ENCODE data around the gene RAG1.

The RAG1 gene

DNA sequence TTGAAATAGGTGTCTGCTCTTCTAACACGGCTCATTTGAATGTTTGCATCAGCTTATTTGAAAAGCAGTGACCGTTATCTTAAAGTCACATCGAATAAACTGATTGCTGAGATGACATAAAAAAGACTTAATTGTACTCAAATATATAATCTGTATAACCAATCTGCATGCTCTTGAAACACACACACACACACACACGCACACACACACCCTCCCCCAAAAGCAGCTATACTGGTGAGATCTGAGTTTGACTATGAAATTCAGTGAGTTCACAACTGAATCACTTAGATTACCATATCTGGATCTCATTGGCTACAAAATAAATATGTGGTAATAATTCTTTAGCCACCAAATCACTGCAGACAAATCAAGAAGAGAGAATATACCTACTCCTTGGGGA is 22.7 kb downstream of the RAG1 start:
- no peak for DNase-seq (ENCODE audit: low read depth)

GRCh38 chr11:36591433-36591832 is 23.6 kb downstream of the RAG1 start:
- no peak for DNase-seq (ENCODE audit: low read depth)

DNA sequence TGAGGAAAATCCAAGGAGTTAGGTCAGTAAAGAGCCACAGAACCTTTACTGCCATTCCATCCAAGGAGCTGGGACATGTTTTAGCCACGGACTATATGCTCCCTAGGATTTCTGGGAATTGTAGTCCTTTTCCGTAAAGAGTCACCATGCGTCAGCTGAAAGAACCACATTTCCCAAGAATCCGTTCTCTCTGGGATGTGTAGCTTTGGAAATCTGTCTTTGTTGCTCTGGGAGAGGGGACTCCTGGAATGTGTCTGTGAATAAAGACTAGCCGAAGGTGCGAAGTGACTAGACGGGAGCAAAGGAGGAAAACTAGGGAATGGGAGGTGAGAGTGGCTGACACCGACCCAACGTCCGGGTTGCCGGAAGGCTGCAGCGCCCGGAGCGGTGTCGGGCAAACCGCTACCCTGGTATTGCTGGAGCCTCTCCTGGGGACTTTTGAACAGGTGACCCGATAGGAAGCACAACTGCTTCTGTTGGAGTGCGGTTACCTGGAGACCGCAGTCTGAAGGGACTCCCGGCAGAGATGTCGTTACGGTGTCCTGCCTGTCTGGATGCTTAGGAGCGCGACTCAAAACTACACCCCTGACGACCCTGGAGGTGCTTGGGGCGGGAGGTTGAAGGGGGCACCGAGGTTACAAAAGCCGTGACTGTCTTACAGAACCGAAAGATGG is 26.6 kb downstream of the RAG1 start, which contains the start of gene IFTAP:
Gene IFTAP, plus strand, starts transcription at position 187 of the 674 bp plus-strand sequence. CDS start 15,602 bp downstream, outside the sequence.
- no peak for DNase-seq (ENCODE audit: low read depth)

DNA sequence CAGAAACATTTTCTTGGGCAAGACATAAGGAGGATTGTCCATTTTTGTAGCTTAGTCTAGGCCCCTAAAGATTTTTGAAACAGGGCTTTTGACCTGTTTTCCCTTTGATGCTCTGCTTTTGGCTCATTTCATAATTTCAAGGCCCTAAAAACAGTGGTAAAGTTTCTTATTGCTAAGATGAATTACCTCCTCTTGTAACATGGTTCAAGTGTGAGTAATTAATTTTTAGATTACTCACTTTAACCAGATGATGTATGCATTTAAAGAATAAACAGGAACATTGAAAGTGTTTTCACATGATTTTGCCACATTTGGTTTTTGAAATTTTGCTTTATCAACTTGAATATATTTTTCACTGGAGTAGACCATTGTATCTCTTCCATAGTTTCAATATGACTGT is 29.1 kb downstream of the RAG1 start:
- no peak for DNase-seq (ENCODE audit: low read depth)

DNA sequence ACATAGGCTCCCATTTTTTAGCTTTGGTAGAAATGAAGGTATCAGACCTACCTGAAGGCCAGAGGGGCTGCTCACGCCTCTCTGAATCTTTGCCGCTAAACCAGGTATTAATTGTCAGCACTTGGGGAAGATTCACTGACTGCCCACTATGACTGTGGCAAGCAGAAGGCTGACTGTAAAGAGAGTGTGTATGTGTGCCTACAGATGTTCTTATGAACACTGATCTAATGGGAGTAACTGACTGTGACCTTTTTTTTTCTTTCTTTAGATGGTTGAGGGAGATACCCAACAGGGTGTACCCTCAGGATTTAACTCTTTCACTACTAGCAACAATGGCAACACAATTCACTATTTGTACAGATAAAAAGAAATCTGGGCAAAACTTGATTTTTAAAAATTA is 30.2 kb downstream of the RAG1 start, which contains the start of gene RAG2:
Gene RAG2, minus strand, starts transcription at position 186 of the 400 bp plus-strand sequence. CDS start 4,068 bp downstream, outside the sequence.
- DNase-seq (ENCODE audit: low read depth) = no peak

- no peak for DNase-seq (ENCODE audit: low read depth)
Observed at GRCh38 chr11:36600180-36600579, 32.4 kb downstream of the RAG1 start.

- no peak for DNase-seq (ENCODE audit: low read depth)
Observed at GRCh38 chr11:36601155-36601554, 33.3 kb downstream of the RAG1 start.

DNA sequence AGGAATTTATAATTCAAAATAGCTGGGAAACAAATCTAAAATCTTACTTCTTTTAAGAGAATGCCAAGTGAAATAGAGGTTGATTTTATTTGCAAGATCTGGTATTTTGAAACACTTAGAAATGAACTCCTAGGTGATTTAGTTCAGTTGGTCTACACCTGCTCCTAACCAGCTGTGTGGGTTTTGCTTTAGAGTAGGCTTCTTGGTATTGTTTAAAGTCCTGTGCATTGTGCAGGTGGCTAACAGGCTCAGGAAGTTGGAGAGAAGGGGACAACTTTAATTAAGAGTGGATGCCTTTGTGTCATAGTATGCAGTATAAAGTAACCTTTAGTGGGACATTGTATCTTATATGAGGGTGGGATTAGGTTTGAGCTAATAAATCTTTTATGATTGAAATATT is 34.3 kb downstream of the RAG1 start:
- no peak for DNase-seq (ENCODE audit: low read depth)

DNA sequence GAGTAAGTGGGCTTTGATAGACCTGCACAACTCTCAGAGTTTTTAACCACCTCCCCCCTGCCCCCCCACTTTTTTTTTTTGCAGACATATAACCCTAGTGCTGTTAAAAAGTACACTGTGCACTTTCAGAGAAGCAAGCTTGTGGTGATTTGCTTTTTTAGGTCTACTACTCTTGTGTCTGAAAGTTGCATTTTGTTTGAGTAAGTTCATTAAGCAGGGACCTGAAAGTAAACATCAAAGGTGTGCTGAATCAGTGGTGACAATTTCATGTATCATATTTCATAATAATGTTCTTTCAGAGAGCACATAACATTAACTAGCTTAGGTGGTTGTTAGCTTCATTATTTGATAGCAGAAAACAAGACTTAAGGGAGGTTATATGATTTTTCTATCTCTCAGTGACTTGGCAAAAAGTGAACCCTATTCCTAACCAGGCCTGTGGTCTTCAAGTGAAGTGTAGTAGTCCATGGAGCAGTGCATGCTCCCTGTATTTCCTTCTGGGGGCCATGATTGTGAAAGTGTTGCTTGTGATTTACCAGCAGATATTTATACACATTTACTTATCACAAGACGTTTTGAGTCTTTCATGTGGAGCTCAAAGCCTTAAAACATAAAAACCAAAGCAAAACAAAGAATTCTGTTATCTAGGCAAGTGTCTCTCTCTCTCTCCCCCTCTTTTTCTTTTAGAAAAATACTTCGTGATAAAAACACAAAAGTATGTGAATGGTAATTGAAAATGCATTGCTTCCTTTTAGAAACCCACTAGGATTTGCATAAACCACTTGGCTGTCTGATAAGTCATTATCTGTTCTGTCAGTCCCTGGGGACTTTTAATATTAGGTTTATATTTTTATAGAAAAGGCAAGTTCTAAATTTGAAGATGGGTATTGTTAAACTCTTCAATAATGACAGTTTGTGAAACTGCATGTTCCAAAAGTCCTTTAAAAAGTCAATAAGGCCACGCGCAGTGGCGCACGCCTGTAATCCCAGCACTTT is 37.7 kb downstream of the RAG1 start:
- no peak for DNase-seq (ENCODE audit: low read depth)

DNA sequence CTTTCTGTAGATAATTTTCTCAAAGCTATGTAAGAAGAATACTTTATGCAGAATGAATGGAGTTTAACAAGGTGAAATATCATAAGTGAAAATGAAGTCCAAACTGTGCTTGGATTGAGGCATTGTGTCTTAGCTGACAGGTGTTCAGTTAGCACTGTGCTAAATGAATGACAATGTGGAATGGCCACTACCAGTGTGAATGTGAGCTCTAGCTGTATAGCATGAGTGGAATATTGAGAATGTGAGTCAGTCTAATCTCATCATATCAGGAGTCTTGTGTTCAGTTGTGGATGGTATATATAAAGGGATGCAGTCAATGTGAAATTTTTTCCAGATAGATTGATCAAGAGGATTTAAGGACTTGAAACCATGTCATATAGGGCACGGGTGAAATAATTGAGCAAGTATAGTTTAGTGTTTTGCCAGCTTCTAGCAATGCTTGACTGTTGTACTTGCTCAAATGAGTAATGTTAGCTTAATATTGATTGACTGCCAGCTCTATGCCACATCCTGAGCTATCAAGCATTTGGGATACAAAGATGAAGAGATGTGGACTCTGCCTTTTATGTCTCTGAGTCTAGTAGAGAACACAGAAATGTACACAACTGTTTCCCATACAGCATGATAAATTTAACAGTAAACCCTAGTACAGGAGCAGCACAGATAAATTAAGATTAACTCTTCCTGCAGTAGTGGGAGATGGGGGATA is 40.8 kb downstream of the RAG1 start:
- no peak for DNase-seq (ENCODE audit: low read depth)

- DNase-seq (ENCODE audit: low read depth) = no peak
Observed at GRCh38 chr11:36609383-36609782, 41.6 kb downstream of the RAG1 start.

DNA sequence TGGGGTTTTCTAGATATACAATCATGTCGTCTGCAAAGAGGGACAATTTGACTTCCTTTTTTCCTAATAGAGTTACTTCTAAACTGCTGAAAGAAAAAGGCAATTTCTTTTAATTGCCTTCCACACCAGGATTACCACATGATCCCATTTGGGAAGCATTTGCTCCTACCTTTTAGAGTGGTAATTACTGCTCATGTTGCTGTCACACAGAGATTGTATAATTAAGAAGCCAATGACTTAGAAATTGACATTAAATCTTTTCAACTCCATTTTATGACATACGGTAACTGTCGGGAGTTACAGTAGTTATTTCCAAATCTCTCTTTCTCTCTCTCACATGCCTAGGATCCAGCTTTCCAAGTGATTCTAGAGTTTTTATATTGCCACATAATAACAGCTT is 48.0 kb downstream of the RAG1 start:
- DNase-seq (ENCODE audit: low read depth) = no peak

DNA sequence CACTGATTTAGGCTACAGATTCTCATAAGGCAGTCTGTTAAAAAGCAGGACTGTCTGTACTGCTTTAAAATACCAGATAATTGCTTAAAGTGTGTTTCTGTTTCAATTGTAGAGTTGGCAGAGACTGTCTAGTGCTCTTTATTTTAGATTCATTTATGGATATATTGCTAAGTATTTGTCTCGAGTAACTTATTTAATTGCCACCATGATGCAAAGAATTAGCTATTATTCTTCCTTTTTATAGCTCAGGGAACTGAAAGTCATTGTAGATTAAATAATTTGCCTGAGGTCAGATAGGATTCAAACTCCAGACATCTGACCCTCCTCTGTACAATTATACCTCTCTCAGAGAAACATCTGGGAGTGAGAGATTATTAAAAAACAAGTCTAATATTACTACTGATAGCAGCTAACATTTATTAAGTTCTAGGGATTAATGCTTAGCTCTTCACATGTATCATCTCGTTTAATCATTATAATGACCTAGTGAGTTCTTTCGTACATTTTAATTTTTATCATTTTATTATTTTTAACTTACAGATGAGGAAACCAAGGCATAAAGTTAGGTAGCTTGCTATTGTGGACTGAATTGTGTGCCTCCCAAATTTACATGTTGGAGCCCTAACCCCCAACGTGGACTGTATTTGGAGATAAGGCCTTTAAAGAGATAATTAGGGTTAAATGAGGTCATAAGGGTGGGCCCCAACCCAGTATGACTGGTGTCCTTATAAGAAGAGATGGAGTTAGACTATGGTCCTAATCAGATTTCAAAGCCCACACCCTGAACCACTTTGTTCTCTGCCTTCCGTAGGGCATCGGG is 49.9 kb downstream of the RAG1 start:
- no peak for DNase-seq (ENCODE audit: low read depth)

GRCh38 chr11:36618363-36619047 is 50.7 kb downstream of the RAG1 start:
- no peak for DNase-seq (ENCODE audit: low read depth)

- no peak for DNase-seq (ENCODE audit: low read depth)
Observed at GRCh38 chr11:36619502-36619901, 51.7 kb downstream of the RAG1 start.

DNA sequence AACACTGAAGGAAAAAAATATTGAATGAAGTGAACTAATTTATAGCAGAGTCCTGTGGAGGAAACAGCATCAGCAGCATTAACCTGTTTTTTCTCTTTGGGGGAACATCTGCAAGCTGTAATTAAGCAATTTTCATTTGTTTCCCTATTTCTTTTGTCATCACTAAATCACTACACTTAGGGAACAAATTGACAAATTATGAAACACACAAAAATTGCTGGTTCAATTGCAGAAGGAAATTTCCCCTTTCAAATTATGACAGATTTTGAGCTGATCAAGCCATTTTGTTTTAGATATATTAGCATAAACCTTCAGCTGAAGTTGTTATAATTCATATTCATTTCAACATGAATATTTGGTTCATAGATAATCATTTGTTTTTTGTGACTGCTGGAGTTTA is 52.4 kb downstream of the RAG1 start:
- no peak for DNase-seq (ENCODE audit: low read depth)

- DNase-seq (ENCODE audit: low read depth) = no peak
Observed at GRCh38 chr11:36622431-36623136, 54.8 kb downstream of the RAG1 start.

- DNase-seq (ENCODE audit: low read depth) = no peak
Observed at GRCh38 chr11:36623494-36623893, 55.7 kb downstream of the RAG1 start.

- DNase-seq (ENCODE audit: low read depth) = no peak
Observed at GRCh38 chr11:36627006-36627405, 59.2 kb downstream of the RAG1 start.

GRCh38 chr11:36627471-36627870 is 59.7 kb downstream of the RAG1 start:
- no peak for DNase-seq (ENCODE audit: low read depth)
